ENCODE results near the gene PUDP. TPM values are rescaled to one million over a fixed set of nuclear protein-coding genes. Genes with fewer than 3 reads are reported as not detected.

PUDP gene
- total RNA-seq, 1 experiment from 2014 or later, result 16.1 TPM

GRCh38 chrX:7127056-7127455 is 20.9 kb downstream of the PUDP start:
- intact Hi-C loops (cut with micrococcal nuclease), result no loop called here
- Mint-ChIP-seq H3K27ac (ENCODE audit: low read depth, unreplicated experiment) (no peak overlapping the region), H3K4me3 (ENCODE audit: unreplicated experiment) (no peak overlapping the region), H3K36me3 (ENCODE audit: insufficient read depth, unreplicated experiment) (peaks cover 13% of the 10 kb centered on the region), H3K4me1 (ENCODE audit: insufficient read depth, unreplicated experiment) (peaks cover 3% of the 10 kb centered on the region), H3K9me3 (ENCODE audit: unreplicated experiment) (no peaks in the 10 kb centered on the region), H3K27me3 (ENCODE audit: insufficient read depth, unreplicated experiment) (no peaks in the 10 kb centered on the region)
- ChIA-PET CTCF (interaction anchor here (0.5 kb wide), 1 partner anchor 10 kb away, joined by 3 read pairs; no protein-coding TSS in a partner anchor), POLR2A (interaction anchor here (0.6 kb wide), 1 partner anchor 230 kb away, joined by 3 read pairs; no protein-coding TSS in a partner anchor)
- TF ChIP-seq CTCF (IDR thresholded peaks at IDR 0.05; ENCODE audit: unreplicated experiment), result no peak
- DNase-seq (ENCODE audit: unreplicated experiment), result no peak
- no TSS peak for BruUV-seq (replicated peaks)

- Mint-ChIP-seq H3K36me3 (ENCODE audit: insufficient read depth, unreplicated experiment) (peaks cover 15% of the 10 kb centered on the region), H3K4me3 (ENCODE audit: unreplicated experiment) (no peak overlapping the region), H3K27me3 (ENCODE audit: insufficient read depth, unreplicated experiment) (no peaks in the 10 kb centered on the region), H3K9me3 (ENCODE audit: unreplicated experiment) (no peaks in the 10 kb centered on the region), H3K4me1 (ENCODE audit: insufficient read depth, unreplicated experiment) (peaks cover 32% of the 10 kb centered on the region), H3K27ac (ENCODE audit: low read depth, unreplicated experiment) (peak overlapping the region; percentile 54)
- BruUV-seq (replicated peaks), result no TSS peak
- DNase-seq (ENCODE audit: unreplicated experiment), result peak; percentile 9
- TF ChIP-seq CTCF (IDR thresholded peaks at IDR 0.05; ENCODE audit: unreplicated experiment), result no peak
- ChIA-PET CTCF (interaction anchor here (0.6 kb wide), 1 partner anchor 11 kb away, joined by 3 read pairs; no protein-coding TSS in a partner anchor), POLR2A (no interaction called here)
- intact Hi-C loops (cut with micrococcal nuclease), result no loop called here
These were observed 27.1 kb downstream of the PUDP start for GRCh38 chrX:7120878-7121219.

DNA sequence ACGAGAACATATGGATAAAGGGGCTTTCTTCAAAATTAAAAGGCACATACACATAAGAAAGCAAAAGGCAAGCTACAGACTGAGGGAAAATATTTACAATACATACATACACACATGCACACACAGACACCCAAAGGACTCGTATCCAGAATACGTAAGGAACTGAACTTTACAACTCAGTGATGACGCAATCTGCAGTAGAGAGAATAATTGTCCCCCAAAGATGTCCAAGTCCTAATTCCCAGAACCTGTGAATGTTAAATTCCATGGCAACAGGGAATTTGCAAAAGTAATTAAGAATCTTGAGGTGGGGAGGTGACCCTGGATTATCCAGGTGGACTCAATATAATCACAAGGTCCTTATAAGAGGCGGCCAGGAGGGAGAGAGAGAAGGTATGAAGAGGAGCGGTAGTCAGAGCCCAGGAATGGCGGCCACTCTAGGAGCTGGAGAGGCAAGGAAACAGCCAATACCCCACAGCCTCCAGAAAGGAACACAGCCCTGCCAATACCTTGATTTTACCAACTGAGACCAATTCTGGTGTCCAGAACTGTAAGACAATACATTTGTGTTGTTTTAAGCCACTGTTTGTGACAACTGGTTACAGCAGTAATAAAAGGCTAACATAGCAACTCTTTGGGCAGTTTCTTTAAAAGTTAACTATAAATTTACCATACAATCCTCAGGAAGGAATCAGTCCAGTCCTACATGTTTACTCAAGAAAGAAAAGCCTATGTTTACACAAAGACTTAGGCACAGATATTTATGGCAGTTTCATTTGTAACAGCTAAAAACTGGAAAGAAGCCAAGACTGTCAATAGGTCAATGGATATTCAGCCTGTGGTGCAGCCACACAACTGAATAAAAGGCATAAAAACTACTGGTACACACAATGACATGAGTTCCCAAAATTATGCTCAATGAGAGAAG is 27.7 kb downstream of the PUDP start:
- Mint-ChIP-seq H3K9me3 (ENCODE audit: unreplicated experiment) (no peaks in the 10 kb centered on the region), H3K36me3 (ENCODE audit: insufficient read depth, unreplicated experiment) (peaks cover 14% of the 10 kb centered on the region), H3K27me3 (ENCODE audit: insufficient read depth, unreplicated experiment) (no peaks in the 10 kb centered on the region), H3K4me3 (ENCODE audit: unreplicated experiment) (no peak overlapping the region), H3K4me1 (ENCODE audit: insufficient read depth, unreplicated experiment) (peaks cover 37% of the 10 kb centered on the region), H3K27ac (ENCODE audit: low read depth, unreplicated experiment) (peak overlapping the region; percentile 54)
- intact Hi-C loops (cut with micrococcal nuclease), result no loop called here
- BruUV-seq (replicated peaks), result no TSS peak
- POLR2A ChIA-PET, result no interaction called here
- no peak for TF ChIP-seq CTCF (IDR thresholded peaks at IDR 0.05; ENCODE audit: unreplicated experiment)
- CTCF ChIA-PET, result interaction anchor here (1.5 kb wide), 1 partner anchor 12 kb away, joined by 3 read pairs; no protein-coding TSS in a partner anchor
- peak; percentile 52 for DNase-seq (ENCODE audit: unreplicated experiment)

DNA sequence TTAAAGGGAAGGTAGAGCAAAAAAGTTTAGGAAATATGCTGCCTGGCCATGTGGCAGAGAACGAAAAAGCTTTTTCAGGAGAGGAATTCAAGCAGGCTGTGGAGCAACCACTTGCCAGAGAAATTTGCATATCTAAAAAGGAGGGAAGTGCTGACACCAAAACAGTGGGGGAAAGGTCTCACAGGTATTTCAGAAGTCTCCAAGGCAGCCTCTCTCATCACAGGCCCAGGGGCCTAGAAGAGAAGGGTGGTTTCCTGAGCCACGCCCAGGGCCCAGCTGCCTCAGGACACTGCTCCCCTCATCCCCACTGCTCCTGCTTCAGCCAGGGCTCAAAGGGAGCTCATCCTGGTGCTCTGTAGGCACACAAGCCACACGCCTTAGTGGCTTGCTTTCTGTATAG is 30.4 kb downstream of the PUDP start:
- Mint-ChIP-seq H3K4me3 (ENCODE audit: unreplicated experiment) (no peak overlapping the region), H3K9me3 (ENCODE audit: unreplicated experiment) (no peaks in the 10 kb centered on the region), H3K36me3 (ENCODE audit: insufficient read depth, unreplicated experiment) (peaks cover 12% of the 10 kb centered on the region), H3K4me1 (ENCODE audit: insufficient read depth, unreplicated experiment) (peaks cover 37% of the 10 kb centered on the region), H3K27ac (ENCODE audit: low read depth, unreplicated experiment) (no peak overlapping the region), H3K27me3 (ENCODE audit: insufficient read depth, unreplicated experiment) (no peaks in the 10 kb centered on the region)
- ChIA-PET CTCF (interaction anchor here (3.4 kb wide), 1 partner anchor 16 kb away, joined by 10 read pairs; no protein-coding TSS in a partner anchor), POLR2A (no interaction called here)
- no TSS peak for BruUV-seq (replicated peaks)
- intact Hi-C loops (cut with micrococcal nuclease), result no loop called here
- no peak for DNase-seq (ENCODE audit: unreplicated experiment)
- TF ChIP-seq CTCF (IDR thresholded peaks at IDR 0.05; ENCODE audit: unreplicated experiment), result no peak

Data from MCF 10A (cell line).